Brain pericyte (primary cell): Measurements from ENCODE around the gene DCTN2.

Experiments
- DNase-seq: peaks from one replicate; pipeline ENCODE4 v3.0.0-alpha.2; 2012; ENCODE audit warnings: low read depth, low spot score

The DCTN2 gene

DNA sequence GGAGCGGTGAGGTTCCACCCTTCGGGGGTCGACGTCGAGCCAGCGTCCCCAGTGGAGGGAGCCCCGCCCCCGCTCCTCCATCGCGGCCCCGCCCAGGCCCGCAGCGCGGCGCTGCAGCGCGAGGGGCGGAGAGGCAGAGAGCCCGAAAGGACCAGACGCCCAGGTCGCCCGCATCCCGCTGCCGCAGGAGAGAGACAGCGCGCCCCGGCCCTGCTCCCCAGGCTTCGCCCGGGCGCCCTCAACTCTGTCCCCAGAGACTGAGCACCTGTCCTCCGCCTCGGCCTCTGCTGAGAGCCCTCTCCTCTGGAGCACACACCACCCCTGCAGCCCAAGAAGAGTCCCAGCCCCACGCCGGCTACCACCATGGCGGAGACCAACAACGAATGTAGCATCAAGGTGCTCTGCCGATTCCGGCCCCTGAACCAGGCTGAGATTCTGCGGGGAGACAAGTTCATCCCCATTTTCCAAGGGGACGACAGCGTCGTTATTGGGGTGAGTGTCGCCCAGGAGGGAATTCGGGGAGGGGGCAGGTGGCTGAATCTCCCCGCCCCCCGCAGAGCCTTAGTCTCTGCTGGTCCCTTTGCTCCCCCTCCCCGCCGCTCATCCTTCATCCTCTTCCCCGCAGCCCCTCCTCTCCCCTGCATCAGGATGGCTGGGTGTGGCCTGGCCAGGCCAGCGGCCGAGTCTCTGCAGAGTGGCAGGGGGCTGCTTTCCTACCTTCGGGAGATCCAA is 3.1 kb upstream of the DCTN2 start, which contains the start of gene KIF5A:
Gene KIF5A (plus strand): TSS at position 136 of the 732 bp plus-strand sequence. CDS start 228 bp downstream, at position 364.
- DNase-seq: no peak

DNA sequence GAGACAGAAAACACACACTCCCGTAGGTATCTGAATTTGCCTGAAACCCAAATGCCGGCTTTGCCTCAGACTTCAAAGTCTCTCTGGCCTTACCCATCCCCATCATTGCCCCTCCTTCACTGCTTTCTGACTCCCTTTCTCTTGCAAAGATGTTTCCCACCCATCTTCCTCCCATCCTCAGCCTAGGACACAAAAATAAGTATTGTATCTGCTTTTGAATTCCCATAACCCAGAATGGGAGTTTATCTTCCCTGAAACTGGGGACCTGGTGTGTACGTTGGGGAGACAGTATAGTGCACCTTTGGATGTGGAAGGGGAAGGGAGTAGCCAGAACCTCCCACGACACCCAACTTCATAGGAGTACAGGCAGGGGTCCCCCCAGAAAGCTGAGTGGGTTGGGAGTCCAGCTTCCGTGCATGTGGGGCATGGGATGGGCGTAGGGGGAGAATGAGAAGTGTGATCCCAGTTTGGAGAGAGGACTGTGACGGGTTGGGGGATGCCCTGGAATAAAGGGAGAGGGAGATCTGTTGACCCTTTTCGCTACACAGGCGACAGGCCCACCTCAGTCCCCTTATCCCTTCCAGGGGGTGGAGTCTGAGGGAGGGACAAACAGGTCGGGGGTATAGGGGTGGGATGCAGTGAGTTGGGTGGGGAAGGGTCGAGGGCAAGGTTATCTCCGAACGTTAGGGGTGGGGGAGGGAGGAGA is 2.4 kb upstream of the DCTN2 start:
- no peak for DNase-seq

DNA sequence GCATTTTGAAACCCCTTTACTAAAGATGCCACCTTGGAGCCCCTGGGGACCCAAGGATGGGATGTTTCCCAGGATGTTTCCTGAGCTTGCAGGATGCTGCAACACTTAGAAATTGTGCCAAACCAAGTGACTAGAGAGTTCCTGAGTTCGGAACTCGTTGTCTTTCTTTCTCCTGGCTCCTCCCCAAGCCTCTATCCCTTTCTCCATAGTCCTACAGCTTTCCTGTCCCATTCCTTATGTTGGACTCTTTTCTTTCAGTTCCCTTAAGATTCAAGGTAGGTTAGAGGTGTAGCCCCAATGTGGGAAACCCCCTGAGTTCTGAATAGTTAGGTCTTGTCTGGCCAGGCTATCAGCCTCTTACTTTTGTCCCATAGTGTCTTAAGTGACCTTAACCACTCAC is 1.5 kb upstream of the DCTN2 start:
- no peak for DNase-seq

DNA sequence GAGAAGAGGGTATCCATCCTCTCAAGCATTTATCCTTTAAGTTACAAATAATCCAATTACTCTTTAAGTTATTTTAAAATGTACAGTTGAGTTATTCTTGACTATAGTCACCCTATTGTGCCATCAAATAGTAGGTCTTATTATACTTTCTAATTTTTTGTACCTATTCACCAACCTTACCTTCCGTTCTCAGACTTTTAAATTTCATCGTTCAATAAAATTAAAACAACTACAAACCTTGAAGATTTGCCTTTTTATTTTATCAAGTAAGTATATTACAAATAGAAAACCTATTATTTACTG is 972 bp upstream of the DCTN2 start:
- no peak for DNase-seq

DNA sequence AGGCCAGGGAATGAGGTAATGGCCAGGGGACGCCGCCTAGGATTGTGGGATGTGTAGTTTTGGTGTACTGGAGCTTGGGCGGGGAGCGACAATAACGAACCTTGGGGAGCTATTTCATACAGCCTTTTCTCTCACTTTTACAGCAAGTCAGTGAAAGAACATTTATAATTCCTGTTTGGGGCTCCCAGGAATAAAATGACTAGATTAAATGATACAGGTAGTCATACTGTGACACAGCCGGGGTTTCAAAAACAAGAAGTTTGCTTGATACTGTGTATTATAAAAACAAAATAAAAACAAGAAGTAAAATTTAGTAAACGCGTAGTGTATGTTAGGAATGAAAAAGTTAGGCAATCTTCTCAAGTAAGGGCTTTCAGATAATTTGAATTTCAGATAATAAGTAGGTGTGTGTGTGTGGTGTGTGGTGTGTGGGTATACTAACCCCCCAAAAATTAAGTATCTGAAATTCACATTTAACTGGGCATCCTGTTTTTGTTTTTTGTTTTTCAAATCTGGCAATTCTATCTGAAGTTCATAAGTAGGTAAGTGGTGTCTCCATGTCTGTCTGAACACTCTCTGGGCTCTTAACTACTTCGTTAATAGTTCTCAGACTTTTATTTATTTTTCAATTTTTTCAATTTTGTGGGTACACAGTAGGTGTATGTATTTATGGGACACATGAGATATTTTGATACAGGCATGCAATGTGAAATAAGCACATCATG is 458 bp upstream of the DCTN2 start:
- DNase-seq: no peak

DNA sequence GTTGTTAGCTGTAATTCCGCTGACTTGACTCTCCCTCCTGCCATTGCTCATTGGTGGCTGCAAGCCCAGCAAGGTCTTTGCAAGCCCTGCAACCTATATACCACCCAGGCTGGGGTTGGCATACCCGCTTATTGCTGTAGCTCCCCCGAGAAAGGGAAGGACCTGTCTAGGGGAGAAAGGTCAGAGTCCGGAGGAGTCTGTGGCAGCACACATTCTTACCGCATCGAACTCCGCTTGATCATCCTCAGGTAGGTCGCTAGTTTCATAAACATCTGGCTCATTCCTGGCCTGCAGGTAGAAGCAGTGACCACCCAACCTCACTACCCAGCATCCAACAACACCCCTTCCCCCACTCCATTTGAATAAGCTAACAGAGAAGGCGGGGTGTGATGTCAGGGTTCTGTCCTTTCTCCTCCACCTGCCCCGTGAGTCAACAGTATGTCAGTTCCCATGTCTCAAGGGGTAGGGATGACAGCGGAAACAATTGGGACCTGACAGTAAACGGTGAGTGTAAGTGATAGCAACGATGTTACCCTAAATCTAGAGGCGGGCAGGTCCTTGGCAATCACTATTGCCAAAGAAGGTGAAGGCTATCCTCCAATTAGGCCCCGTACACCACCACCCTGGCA is 1.1 kb downstream of the DCTN2 start:
- DNase-seq: no peak

DNA sequence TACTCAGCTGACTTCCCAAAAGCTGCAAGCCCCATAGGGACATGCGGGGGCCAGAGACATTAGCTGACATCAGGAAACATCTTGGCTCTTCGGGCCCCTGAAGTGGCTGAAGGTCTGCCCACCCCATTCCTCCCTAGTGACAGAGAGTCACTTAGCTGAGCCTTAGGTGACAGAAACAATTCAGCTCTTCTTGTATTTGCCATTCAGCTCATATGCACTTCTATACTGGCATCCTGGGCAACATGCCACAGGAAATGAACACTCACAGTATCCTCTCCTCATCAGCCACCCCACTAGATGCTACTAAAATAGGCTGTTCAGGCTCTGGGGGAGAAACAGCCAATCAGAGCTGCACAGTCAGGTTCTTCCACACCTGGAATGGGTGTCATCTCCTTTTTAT is 3.4 kb downstream of the DCTN2 start:
- no peak for DNase-seq

DNA sequence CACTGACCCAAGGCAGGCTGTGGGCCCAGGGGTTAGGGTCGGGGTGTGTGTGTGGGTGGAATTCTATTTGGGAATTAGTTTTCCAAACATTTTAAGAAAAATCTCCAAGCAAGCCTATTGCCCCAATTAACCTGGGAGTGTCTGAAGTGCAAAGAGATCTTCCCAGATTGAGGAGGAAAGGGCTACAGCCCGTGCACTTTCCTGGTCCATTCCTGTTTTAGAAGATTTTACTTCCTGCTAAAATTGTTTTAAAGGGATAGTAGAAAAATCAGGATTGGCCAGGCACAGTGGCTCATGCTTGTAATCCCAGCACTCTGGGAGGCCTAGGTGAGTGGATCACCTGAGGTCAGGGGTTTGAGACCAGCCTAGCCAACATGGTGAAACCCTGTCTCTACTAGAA is 5.3 kb downstream of the DCTN2 start:
- DNase-seq: no peak

DNA sequence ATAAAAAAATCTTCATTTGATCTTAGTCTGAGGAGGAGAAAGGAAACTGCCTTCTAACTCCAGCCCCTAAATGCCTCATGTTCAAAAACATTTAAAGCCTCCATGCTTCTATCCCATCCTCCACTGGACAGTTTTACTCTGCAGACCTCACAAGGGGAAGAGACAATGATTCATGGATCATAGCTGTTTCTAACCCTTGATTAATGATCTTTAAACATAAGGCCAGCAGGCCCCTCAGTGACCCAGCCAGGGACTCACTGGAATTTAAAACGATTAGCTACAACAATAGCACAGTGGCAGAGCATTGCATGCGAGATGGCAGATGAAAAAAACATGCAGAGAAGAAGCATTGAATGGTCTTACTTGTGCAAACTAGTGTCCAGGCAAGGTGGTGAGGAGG is 6.0 kb downstream of the DCTN2 start:
- no peak for DNase-seq

DNA sequence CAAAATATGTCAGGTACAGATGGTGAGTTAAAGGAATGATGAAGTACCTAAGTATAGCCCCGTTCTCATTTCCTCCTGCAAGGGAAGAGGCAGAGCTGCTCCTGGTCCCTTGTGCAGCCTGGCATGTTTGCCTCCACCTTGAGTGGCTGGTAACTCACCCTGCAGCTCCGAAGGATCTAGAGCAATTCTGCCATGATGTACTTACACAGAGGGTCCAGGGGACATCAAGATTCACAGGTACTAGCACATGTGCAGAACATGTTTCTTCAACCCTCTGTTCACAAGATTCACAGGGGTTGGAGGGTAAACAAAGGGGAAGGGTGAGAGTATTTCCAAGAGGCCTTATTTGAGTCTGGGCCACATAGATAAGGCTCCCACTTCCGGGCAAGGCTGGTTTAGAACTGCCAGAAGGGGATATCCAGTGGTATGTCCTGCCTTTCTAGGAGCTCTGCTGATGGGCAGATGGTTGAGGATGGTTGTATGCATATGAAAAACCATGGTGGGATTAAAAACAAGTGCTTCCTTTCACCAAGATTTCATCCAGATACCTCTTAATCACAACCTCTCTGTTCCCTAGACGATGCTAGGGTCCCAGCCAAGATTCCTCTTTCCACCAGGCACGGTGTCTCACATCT is 7.7 kb downstream of the DCTN2 start:
- no peak for DNase-seq

DNA sequence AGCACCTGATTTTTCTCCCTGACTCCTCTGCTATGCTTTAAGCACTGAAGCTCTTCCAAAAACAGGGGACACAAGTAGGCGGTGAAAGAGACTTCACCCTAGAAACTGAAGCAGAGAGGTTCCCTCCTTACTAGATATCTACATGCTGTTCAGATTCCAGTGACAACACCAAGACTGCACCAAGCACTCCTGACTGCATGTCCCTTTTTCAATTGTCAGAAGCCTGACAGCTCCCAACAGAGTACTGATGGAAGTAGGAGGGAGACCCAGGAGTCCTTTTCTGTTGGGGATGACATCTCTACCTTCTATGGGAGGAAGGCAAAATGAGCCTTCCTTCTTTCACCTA is 10.4 kb downstream of the DCTN2 start:
- no peak for DNase-seq

DNA sequence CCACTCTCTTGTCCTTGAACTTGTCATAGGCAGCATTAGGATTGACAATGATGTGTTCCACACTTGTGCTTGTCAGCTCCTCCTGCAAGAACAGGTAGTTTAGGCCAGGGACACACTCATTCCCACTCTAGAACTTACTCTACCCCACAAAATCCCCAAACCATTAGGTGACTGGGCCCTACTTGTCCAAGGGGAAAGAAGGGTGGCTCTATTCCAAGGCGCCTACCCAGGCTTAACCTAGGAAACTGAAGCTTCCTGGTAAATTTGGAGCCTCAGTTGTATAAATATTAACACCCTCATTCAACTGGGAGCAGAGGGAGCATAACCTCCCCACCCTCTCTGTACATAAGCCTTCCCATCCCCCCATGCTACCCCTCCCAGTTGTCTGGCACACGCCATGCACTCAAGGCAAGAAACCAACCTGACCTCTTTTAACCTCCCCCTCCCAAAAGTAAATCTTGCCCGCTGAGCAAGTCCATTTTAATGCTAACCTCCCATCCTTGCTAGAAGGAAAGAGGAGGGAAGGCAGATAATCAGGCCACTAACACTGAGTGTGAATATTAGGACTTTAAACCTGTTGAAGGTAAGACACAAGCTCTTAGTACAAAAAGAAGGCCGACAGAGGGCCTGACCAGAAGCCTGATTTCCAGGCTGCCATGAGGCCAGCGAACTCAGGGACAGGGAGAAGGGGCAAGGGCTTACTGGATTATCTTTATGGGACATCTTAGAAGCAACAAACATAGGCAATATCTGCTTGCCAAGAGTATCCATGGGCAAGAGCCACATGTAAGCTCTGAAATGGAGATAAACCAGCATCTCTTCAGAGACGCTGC is 11.0 kb downstream of the DCTN2 start:
- DNase-seq: no peak

DNA sequence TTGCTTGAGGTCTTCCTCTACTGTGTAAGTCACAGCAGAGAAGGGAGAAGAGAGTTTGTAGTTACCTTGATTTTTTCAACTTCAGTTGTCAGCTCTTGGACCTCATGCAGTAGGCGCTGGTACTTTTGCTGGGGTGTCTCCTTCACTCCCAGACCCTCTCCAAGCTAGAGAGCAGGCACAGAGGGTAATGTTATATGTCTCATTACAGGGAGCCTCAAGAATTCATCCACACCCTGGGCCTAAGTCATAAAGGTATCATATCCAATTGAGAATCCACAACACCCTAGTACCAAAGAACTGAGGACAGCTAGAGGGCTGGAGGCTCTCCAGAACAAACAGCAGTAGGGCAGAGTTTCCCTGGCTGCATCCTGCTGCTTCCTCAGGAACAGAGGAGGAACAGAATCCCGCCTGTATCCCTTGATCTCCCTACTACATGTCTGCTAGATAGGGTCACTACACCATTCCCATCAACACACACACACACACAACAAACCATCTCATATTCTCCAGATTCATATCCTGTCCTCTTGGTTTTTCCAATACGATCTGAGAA is 11.9 kb downstream of the DCTN2 start:
- DNase-seq: no peak

DNA sequence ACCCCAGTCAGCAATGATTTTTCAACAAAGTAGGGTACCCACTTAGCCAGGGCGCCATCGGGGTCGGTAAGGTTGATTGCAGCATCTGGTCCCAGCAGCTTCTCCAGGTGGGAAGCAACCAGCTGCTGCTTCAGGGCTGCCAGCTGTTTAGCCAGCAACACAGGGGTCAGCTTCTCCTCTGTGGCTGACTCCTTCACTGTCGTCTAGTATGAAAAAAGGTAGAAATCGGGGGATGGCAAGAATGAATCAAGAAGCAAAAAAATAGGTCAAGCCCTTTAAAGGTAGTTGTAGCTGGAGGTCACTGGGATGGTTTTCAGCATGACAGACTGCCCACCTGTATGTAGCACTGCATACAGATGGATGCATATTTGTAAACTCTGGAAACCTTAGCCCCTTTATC is 12.7 kb downstream of the DCTN2 start:
- DNase-seq: no peak

DNA sequence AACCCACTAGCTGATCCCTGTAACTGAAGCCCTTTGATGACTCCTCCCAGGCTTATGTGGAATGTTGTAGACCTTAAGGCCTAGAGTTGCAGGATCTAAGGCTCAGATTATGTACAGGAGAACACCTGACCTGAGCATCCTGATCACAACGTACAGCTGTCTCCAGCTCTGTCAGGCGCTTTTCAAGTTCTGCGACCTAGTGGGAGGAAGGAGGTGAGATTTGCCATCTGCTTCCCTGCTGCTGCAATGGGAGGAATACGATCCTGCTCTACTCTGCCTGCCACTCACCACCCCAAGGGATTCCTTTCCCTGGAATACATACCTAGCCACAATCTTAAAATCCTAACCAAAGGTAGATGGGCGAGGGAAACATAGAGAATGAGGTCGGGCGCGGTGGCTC is 13.9 kb downstream of the DCTN2 start:
- no peak for DNase-seq

DNA sequence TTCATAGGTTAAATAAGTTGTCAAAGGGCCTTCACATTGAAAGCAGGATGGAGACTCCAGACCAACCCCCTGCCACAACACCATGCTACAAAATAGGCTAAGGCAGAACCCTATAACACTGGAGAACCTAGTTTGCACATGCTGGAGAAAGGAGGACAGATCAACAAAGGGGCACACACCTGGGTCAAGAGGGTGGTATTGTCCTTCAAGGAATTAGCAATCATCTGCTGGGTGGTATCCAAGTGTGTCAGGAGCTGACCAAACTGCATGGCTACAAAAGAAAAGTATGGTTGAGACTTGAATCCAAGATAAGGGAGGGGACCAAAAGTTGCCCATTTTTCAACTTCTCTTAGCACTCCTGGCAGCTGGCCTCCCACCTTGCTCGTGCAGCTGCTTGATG is 15.2 kb downstream of the DCTN2 start:
- DNase-seq: no peak

DNA sequence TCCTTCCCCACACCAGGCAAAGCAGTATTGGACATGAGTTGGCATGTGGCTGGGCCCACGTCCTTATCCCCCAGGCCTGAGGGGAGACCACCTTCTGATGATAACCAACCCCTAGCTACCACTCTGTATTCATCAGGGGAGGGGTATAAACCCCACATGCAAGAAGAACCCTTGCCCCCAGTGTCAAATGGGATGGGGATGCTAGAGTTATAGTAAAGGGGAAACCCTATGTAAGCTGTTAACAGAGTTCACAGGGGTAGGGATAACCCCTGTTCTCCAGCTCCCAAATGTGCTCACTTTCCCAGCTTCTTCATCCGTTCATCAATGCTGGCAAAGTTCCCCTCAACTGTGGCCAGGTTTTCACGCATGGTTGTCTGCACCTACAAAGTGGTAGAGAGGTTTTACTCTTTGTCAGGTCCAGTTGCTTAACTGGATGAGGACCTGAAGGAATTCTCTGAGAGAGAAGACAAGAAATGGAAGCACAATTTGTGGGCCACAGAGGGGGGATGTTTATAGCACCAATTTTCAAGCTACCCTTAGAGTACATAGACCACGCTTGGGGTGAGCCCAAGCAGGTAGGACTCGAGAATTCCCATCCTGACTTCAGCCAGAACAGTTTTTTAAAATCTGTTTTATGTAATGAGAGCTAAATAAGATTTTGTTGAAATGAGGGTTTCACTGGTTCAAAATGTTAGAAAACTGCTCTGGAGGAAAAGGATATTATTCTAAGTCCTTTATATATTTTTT is 16.4 kb downstream of the DCTN2 start:
- no peak for DNase-seq

DNA sequence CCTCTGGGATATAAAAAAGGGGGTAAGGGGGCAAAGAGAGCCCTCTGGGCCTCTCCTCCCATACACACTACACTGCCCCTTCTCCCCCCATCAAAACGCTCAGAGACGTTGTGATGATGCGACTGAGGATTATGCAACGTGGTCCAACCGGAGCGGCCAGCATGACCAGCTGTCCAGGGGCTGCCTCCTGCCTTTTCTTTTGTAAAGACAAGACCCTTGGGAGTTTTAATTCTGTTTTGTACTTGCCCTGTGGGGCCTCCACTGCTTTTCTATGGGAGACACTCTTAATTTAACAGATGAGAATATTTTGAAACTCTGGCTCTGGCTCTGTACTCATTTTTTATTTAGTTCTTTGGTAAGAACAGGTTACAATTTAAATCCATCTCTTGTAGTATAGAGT is 17.2 kb downstream of the DCTN2 start:
- DNase-seq: no peak

DNA sequence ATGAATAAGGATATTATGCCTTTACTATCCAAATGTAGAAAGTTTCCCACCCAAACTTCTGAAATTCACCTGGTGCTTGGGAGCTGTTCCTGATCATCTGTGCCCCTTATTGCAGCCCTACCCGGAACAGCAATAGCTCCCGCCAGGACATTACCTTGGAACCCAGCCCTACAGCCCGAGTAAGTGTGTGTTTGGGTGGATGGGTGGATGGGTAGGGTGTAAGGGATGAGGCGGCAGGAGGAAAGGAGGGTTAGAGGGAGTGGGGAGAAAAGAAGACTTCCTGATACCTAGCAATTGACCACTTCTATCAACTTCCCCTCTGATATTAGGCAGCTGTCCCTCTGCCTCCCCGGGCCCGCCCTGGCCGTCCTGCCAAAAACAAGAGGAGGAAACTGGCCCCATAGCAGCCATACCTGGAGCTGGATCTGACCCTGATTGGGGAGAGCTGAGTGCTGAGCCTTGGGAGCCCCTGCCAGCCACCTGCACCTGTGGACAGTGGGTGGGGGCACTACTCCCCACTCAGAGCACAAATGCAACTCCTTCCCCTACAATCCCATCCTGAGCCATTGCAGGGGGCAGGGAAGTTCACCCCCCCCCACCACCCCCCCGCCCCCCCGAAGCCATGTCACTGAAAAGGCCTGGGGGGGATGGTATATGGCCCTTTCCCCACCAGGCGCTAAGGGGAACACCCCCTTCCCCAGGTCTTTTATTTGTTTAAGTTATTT is 18.0 kb downstream of the DCTN2 start:
- no peak for DNase-seq

DNA sequence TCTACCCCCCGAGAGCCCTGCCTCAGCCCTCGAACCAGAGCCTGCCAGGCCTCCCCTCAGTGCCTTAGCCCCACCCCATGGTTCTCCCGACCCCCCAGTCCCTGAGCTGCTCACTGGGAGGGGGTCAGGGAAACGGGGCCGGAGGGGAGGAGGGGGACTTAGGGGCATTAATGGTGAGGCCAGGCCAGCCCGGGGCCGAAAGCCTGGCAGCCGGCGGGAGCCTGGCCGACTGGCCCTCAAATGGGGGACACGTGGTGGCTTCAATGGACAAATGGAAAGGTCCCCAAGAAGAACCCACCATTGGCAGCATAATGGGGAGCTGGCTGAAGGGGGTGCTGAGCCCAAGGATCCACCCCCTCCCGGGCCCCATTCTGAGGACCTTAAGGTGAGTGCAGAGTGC is 18.8 kb downstream of the DCTN2 start:
- no peak for DNase-seq
